Measurements from ENCODE around the gene DAD1. TPM values are rescaled to one million over a fixed set of nuclear protein-coding genes. Genes with fewer than 3 reads are reported as not detected.
"Not testable (repeated sequence)": the region's sequence is repeated elsewhere in the genome, so short reads cannot be mapped to it uniquely, and the experiment has no call there.

The DAD1 gene
- total RNA-seq, 1 donor from 2014 or later = 186 TPM

- no peak for TF ChIP-seq CTCF (IDR thresholded peaks at IDR 0.05)
- Histone ChIP-seq H3K27me3 (no peaks in the 10 kb centered on the region), H3K9me3 (no peaks in the 10 kb centered on the region), H3K4me3 (no peak overlapping the region), H3K36me3 (peaks cover 18 to 36% of the 10 kb centered on the region in 2 donors), H3K27ac (peak overlapping the region in 1 of 2 donors; percentile 4), H3K4me1 (peaks cover 0 to 5% of the 10 kb centered on the region in 2 donors)
- no peak for DNase-seq (ENCODE audit: low spot score in 2 of 2)
- intact Hi-C loops (cut with DNase I) = no loop called here
Observed at GRCh38 chr14:22566845-22567244, 22.2 kb downstream of the DAD1 start.

GRCh38 chr14:22566266-22566665 is 22.8 kb downstream of the DAD1 start:
- intact Hi-C loops (cut with DNase I); H3K4me1 ChIP-seq; H3K27me3 ChIP-seq; DNase-seq (ENCODE audit: low spot score in 2 of 2); H3K27ac ChIP-seq; H3K4me3 ChIP-seq; H3K9me3 ChIP-seq: not testable (repeated sequence)
- peaks cover 12 to 30% of the 10 kb centered on the region in 2 donors for H3K36me3 ChIP-seq

GRCh38 chr14:22565391-22565945 is 23.6 kb downstream of the DAD1 start:
- no peak for DNase-seq (ENCODE audit: low spot score in 2 of 2)
- no peaks in the 10 kb centered on the region for H3K9me3 ChIP-seq
- no peak for TF ChIP-seq CTCF (IDR thresholded peaks at IDR 0.05)
- intact Hi-C loops (cut with DNase I) = no loop called here
- H3K4me1 ChIP-seq = peaks cover 0 to 3% of the 10 kb centered on the region in 2 donors
- no peak overlapping the region for H3K4me3 ChIP-seq
- no peaks in the 10 kb centered on the region for H3K27me3 ChIP-seq
- peaks cover 11 to 30% of the 10 kb centered on the region in 2 donors for H3K36me3 ChIP-seq
- H3K27ac ChIP-seq = no peak overlapping the region

- intact Hi-C loops (cut with DNase I) = no loop called here
- no peaks in the 10 kb centered on the region for H3K4me1 ChIP-seq
- no peak for DNase-seq (ENCODE audit: low spot score in 2 of 2)
- H3K9me3 ChIP-seq = no peaks in the 10 kb centered on the region
- peak overlapping the region in 1 of 2 donors; percentile 42 for H3K27ac ChIP-seq
- no peaks in the 10 kb centered on the region for H3K27me3 ChIP-seq
- no peak overlapping the region for H3K4me3 ChIP-seq
- H3K36me3 ChIP-seq = peaks cover 11 to 29% of the 10 kb centered on the region in 2 donors
- no peak for TF ChIP-seq CTCF (IDR thresholded peaks at IDR 0.05)
Observed at GRCh38 chr14:22564463-22564862, 24.6 kb downstream of the DAD1 start.

GRCh38 chr14:22563987-22564386 is 25.0 kb downstream of the DAD1 start:
- H3K27me3 ChIP-seq = no peaks in the 10 kb centered on the region
- no peak overlapping the region for H3K4me3 ChIP-seq
- no peaks in the 10 kb centered on the region for H3K4me1 ChIP-seq
- H3K9me3 ChIP-seq = no peaks in the 10 kb centered on the region
- peaks cover 11 to 25% of the 10 kb centered on the region in 2 donors for H3K36me3 ChIP-seq
- DNase-seq (ENCODE audit: low spot score in 2 of 2) = no peak
- intact Hi-C loops (cut with DNase I) = no loop called here
- no peak for TF ChIP-seq CTCF (IDR thresholded peaks at IDR 0.05)
- H3K27ac ChIP-seq = peak overlapping the region in 1 of 2 donors; percentile 42

GRCh38 chr14:22561661-22562579 is 27.1 kb downstream of the DAD1 start:
- intact Hi-C loops (cut with DNase I) = no loop called here
- Histone ChIP-seq H3K27me3 (no peaks in the 10 kb centered on the region), H3K4me1 (peaks cover 0 to 4% of the 10 kb centered on the region in 2 donors), H3K4me3 (no peak overlapping the region), H3K27ac (peak overlapping the region in 1 of 2 donors; percentile 28), H3K36me3 (peaks cover 9 to 18% of the 10 kb centered on the region in 2 donors), H3K9me3 (no peaks in the 10 kb centered on the region)
- DNase-seq (ENCODE audit: low spot score in 2 of 2) = no peak
- TF ChIP-seq CTCF (IDR thresholded peaks at IDR 0.05) = no peak

Measured in ascending aorta (tissue), 2 donors.